K562 (cell line): ENCODE measurements around the gene KCNK4. TPM values are rescaled to one million over a fixed set of nuclear protein-coding genes. Genes with fewer than 3 reads are reported as not detected.

Source experiments
- ARID2 ChIP-seq: fragments of 450-650 bp; IDR thresholded peaks from 2 replicates; pipeline ENCODE4 v1.6.1; 2017; ENCODE audit warnings: antibody characterized with exemption, mild to moderate bottlenecking
- BRF1 ChIP-seq: IDR thresholded peaks from 3 replicates; pipeline ENCODE4 v1.6.1; 2011; ENCODE audit warnings: borderline replicate concordance, mild to moderate bottlenecking; ENCODE audit not compliant: insufficient read length; ENCODE audit errors: extremely low read depth
- ETV1 ChIP-seq: fragments of 450-650 bp; conservative IDR thresholded peaks from 2 replicates; pipeline ENCODE4 v1.6.1; 2016; ENCODE audit warnings: missing genetic modification characterization, control low read depth, low read depth, missing compliant biosample characterization
- FOXK1 ChIP-seq: sonication (generic); formaldehyde crosslinking; IDR thresholded peaks from 2 replicates; pipeline ENCODE4 v1.8.0; 2022; ENCODE audit warnings: missing genetic modification reagents, mild to moderate bottlenecking, borderline replicate concordance
- GATAD2B ChIP-seq: fragments of 450-650 bp; IDR thresholded peaks from 2 replicates; pipeline ENCODE4 v1.6.1; 2017; ENCODE audit warnings: mild to moderate bottlenecking, borderline replicate concordance
- LARP7 ChIP-seq: fragments of 450-650 bp; IDR thresholded peaks from 2 replicates; pipeline ENCODE4 v1.6.1; 2016
- MEIS2 ChIP-seq: fragments of 450-650 bp; IDR thresholded peaks from 2 replicates; pipeline ENCODE4 v1.6.1; 2014; ENCODE audit warnings: mild to moderate bottlenecking; ENCODE audit not compliant: partially characterized antibody
- MIER1 ChIP-seq: fragments of 450-650 bp; IDR thresholded peaks from 2 replicates; pipeline ENCODE4 v1.6.1; 2016; ENCODE audit warnings: antibody characterized with exemption, mild to moderate bottlenecking, low read depth
- NR4A1 ChIP-seq, 2 experiments: fragments of 250-450 bp in 1 of 2; fragments of 450-650 bp in 1 of 2; sonication (Bioruptor Pico) in 1 of 2; IDR thresholded peaks; 2 replicates each; pipeline versions ENCODE4 v1.4.0 to v1.6.1; 2016 to 2020; ENCODE audit warnings: mild to moderate bottlenecking in 2 of 2, missing compliant biosample characterization in 1 of 2, missing genetic modification characterization in 1 of 2, moderate library complexity in 1 of 2
- NRF1 ChIP-seq, 2 experiments: fragments of 450-650 bp; IDR thresholded peaks in 1 of 2; conservative IDR thresholded peaks in 1 of 2; 2 replicates each; pipeline ENCODE4 v1.6.1; 2014; ENCODE audit warnings: mild to moderate bottlenecking in 2 of 2
- PHF20 ChIP-seq: fragments of 450-650 bp; IDR thresholded peaks from 2 replicates; pipeline ENCODE4 v1.6.1; 2018; ENCODE audit not compliant: partially characterized antibody
- POLR2G ChIP-seq: fragments of 200-400 bp; formaldehyde crosslinking; IDR thresholded peaks from 2 replicates; pipeline ENCODE4 v1.6.1; 2017; ENCODE audit warnings: low read depth, mild to moderate bottlenecking, antibody characterized with exemption, low read length, moderate library complexity
- RAD51 ChIP-seq: fragments of 450-650 bp; IDR thresholded peaks from 2 replicates; pipeline ENCODE4 v1.7.1; 2016; ENCODE audit warnings: low read depth, mild to moderate bottlenecking, borderline replicate concordance
- SP1 ChIP-seq: sonication (generic); formaldehyde crosslinking; IDR thresholded peaks from 2 replicates; pipeline ENCODE4 v1.8.1; 2022; ENCODE audit warnings: mild to moderate bottlenecking, missing genetic modification reagents
- TOE1 ChIP-seq, 2 experiments: fragments of 450-650 bp in 1 of 2; sonication (generic) in 1 of 2; formaldehyde crosslinking in 1 of 2; IDR thresholded peaks; 2 replicates each; pipeline versions ENCODE4 v1.7.1 to v1.8.0; 2016 to 2022; ENCODE audit warnings: borderline replicate concordance in 2 of 2, mild to moderate bottlenecking in 2 of 2, antibody characterized with exemption in 1 of 2, inconsistent platforms in 1 of 2, low read depth in 1 of 2, missing genetic modification reagents in 1 of 2, moderate library complexity in 1 of 2
- ZC3H11A ChIP-seq: IDR thresholded peaks from 2 replicates; pipeline ENCODE4 v1.6.1; 2012; ENCODE audit warnings: low read depth, low read length, improper control_type of control experiment
- polyA plus RNA-seq, 8 experiments: library from polyadenylated mRNA; depleted of rRNA in 4 of 8; stranded (reverse) in 5 of 8; unstranded in 3 of 8; fragments of >200 nt; fragmentation: Nextera tagmentation in 2 of 8; fragmentation: Illumina TruSeq in 1 of 8; extraction: Ambion mirVana in 2 of 8; extraction: Trizol in 1 of 8; gene quantifications; 2 replicates each; pipeline versions ENCODE4 v1.2.1 to v1.2.3, GENCODE V29; 2011 to 2014; ENCODE audit warnings: inconsistent platforms in 1 of 8, missing spikeins in 1 of 8
- total RNA-seq, 7 experiments: library from RNA; depleted of rRNA in 6 of 7; stranded (reverse); fragments of >200 nt in 6 of 7; fragmentation: Illumina TruSeq in 2 of 7; extraction: Trizol in 2 of 7; gene quantifications; 2 replicates each; pipeline versions ENCODE4 v1.2.1 to v1.2.3, GENCODE V29; 2011 to 2021; ENCODE audit warnings: low replicate concordance in 1 of 7
- TF ChIP-seq, protein P1 (sequence below): fragments of 250-450 bp; sonication (Bioruptor Pico); IDR thresholded peaks from 2 replicates; pipeline ENCODE4 v1.8.0; 2022; ENCODE audit warnings: moderate library complexity, mild to moderate bottlenecking, inconsistent platforms
- TF ChIP-seq, protein P2 (sequence below), 2 experiments: fragments of 450-650 bp; IDR thresholded peaks; 2 replicates each; pipeline ENCODE4 v1.6.1; 2016
- TF ChIP-seq, protein P3 (sequence below): sonication (generic); formaldehyde crosslinking; IDR thresholded peaks from 2 replicates; pipeline ENCODE4 v1.8.1; 2023; ENCODE audit warnings: mild to moderate bottlenecking, missing genetic modification reagents
- TF ChIP-seq, protein P4 (sequence below): fragments of 450-650 bp; conservative IDR thresholded peaks from 2 replicates; pipeline ENCODE4 v1.6.1; 2016; ENCODE audit warnings: missing genetic modification characterization, low read depth, mild to moderate bottlenecking, missing compliant biosample characterization, moderate library complexity

The KCNK4 gene
- total and polyA plus RNA-seq, 9 of the 15 experiments (the other 6 are each of a cell fraction or from before 2014, with no cell fraction given) = not detected

DNA sequence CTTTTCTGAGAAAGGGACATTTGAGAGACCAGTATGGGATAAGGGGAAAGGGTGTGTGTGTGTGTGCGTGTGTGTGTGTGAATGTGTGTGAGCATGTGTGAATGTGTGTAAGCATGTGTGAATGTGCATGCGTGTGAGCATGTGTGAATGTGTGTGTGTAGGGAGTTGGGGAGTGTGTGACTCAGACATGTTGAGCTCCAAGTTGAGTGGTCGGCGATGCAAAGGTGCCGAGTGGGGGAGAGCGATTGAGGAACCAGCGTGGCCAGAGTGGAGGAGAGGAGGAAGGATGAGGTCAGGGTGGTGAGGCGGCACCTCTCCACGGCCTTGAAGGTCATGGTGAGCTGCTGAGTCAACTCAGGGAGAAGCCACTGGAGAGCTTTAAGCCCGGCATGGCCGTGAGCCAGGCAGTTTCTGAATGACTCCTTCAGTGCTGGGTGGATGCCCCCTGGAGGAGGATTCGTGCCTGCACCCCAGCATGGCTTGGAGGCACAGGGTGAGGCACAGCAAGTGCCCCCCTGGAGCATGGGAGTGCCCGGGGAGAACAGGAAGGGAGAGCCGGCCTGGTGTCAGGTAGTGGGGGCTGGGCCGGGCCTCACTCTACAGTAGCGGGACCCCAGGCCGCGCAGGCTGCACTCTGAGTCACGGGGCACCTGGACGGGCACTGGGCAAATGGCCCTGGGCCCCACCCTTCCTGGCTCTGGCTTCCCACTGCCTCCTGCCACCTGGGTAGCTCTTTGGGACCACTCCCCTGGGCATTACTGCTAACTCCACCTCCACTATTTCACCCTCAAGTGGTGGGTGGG lies 40.7 kb downstream of the KCNK4 start (continued):
- TF ChIP-seq, protein P1, sequence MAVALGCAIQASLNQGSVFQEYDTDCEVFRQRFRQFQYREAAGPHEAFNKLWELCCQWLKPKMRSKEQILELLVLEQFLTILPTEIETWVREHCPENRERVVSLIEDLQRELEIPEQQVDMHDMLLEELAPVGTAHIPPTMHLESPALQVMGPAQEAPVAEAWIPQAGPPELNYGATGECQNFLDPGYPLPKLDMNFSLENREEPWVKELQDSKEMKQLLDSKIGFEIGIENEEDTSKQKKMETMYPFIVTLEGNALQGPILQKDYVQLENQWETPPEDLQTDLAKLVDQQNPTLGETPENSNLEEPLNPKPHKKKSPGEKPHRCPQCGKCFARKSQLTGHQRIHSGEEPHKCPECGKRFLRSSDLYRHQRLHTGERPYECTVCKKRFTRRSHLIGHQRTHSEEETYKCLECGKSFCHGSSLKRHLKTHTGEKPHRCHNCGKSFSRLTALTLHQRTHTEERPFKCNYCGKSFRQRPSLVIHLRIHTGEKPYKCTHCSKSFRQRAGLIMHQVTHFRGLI (CRISPR knock-in tag) = no peak
- TF ChIP-seq NRF1 (conservative IDR thresholded peaks at IDR 0.05 in 1 of 2, IDR thresholded peaks at IDR 0.05 in 1 of 2) (peak; percentile 53 to 67), LARP7 (peak; percentile 95; the same call in 1 of the 2 replicates), MIER1 (no peak; the same call in 1 of the 2 replicates), BRF1 (no peak), TOE1 (IDR thresholded peaks at IDR 0.05; ENCODE audit: borderline replicate concordance) (peak; percentile 79), TOE1 (CRISPR knock-in tag; IDR thresholded peaks at IDR 0.05; ENCODE audit: borderline replicate concordance, low read depth) (no peak), FOXK1 (no peak), RAD51 (peak; percentile 12; the same call in 1 of the 2 replicates), SP1 (CRISPR knock-in tag) (no peak; the same call in 1 of the 2 replicates), GATAD2B (peak; percentile 82; the same call in 1 of the 2 replicates), POLR2G (peak; percentile 59), MEIS2 (peak; percentile 1), ZC3H11A (no peak), NR4A1 (CRISPR knock-in tag; IDR thresholded peaks at IDR 0.05) (no peak), NR4A1 (tag; IDR thresholded peaks at IDR 0.05) (peak; percentile 79; the same call in 1 of the 2 replicates), PHF20 (peak; percentile 75), ARID2 (0 out of 2 replicates have a peak, but pooled peaks have one; percentile 26), ETV1 (tag) (peak; percentile 38)
- TF ChIP-seq, protein P2, sequence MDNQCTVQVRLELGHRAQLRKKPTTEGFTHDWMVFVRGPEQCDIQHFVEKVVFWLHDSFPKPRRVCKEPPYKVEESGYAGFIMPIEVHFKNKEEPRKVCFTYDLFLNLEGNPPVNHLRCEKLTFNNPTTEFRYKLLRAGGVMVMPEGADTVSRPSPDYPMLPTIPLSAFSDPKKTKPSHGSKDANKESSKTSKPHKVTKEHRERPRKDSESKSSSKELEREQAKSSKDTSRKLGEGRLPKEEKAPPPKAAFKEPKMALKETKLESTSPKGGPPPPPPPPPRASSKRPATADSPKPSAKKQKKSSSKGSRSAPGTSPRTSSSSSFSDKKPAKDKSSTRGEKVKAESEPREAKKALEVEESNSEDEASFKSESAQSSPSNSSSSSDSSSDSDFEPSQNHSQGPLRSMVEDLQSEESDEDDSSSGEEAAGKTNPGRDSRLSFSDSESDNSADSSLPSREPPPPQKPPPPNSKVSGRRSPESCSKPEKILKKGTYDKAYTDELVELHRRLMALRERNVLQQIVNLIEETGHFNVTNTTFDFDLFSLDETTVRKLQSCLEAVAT (IDR thresholded peaks at IDR 0.05) = peak; percentile 90 to 92
- TF ChIP-seq, protein P3, sequence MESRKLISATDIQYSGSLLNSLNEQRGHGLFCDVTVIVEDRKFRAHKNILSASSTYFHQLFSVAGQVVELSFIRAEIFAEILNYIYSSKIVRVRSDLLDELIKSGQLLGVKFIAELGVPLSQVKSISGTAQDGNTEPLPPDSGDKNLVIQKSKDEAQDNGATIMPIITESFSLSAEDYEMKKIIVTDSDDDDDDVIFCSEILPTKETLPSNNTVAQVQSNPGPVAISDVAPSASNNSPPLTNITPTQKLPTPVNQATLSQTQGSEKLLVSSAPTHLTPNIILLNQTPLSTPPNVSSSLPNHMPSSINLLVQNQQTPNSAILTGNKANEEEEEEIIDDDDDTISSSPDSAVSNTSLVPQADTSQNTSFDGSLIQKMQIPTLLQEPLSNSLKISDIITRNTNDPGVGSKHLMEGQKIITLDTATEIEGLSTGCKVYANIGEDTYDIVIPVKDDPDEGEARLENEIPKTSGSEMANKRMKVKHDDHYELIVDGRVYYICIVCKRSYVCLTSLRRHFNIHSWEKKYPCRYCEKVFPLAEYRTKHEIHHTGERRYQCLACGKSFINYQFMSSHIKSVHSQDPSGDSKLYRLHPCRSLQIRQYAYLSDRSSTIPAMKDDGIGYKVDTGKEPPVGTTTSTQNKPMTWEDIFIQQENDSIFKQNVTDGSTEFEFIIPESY (CRISPR knock-in tag) = 0 out of 2 replicates have a peak, but pooled peaks have one; percentile 55
- TF ChIP-seq, protein P4, sequence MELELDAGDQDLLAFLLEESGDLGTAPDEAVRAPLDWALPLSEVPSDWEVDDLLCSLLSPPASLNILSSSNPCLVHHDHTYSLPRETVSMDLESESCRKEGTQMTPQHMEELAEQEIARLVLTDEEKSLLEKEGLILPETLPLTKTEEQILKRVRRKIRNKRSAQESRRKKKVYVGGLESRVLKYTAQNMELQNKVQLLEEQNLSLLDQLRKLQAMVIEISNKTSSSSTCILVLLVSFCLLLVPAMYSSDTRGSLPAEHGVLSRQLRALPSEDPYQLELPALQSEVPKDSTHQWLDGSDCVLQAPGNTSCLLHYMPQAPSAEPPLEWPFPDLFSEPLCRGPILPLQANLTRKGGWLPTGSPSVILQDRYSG = peak; percentile 59
